MV-4-11 (cell line): ENCODE data around the gene ROPN1.
"Not testable (repeated sequence)": the region's sequence is repeated elsewhere in the genome, so short reads cannot be mapped to it uniquely, and the experiment has no call there.

Experiments
- DNase-seq: peaks from one replicate; lab custom pipeline; 2025; lab: John Stamatoyannopoulos, UW

Gene ROPN1

GRCh38 chr3:123991730-123992588, at the start of gene ROPN1:
Gene ROPN1 (minus strand): TSS chr3:123992124. CDS start chr3:123980481, 11,643 bp downstream.
- DNase-seq: not testable (repeated sequence)

GRCh38 chr3:124041553-124041952, 49.6 kb upstream of the ROPN1 start:
- DNase-seq: no peak

- DNase-seq: no peak
Measured at GRCh38 chr3:124037326-124037725, 45.4 kb upstream of the ROPN1 start.

GRCh38 chr3:124036214-124036613, 44.3 kb upstream of the ROPN1 start:
- not testable (repeated sequence) for DNase-seq

- no peak for DNase-seq
Measured at GRCh38 chr3:124035463-124036121, 43.7 kb upstream of the ROPN1 start.

- no peak for DNase-seq
Measured at GRCh38 chr3:124034844-124035152, 42.9 kb upstream of the ROPN1 start.

GRCh38 chr3:124034016-124034843, 42.3 kb upstream of the ROPN1 start:
- DNase-seq: no peak

GRCh38 chr3:124033360-124034015, 41.6 kb upstream of the ROPN1 start, which contains the start of gene KALRN:
Gene KALRN (plus strand): TSS chr3:124033369.
- no peak for DNase-seq

GRCh38 chr3:124032881-124033359, 41.0 kb upstream of the ROPN1 start:
- DNase-seq: peak; percentile 18

GRCh38 chr3:124032311-124032880, 40.5 kb upstream of the ROPN1 start:
- DNase-seq: no peak

GRCh38 chr3:124026516-124026915, 34.6 kb upstream of the ROPN1 start:
- no peak for DNase-seq

GRCh38 chr3:124023531-124023930, 31.6 kb upstream of the ROPN1 start:
- not testable (repeated sequence) for DNase-seq

GRCh38 chr3:124019291-124019690, 27.4 kb upstream of the ROPN1 start:
- DNase-seq: no peak

GRCh38 chr3:124017502-124017901, 25.6 kb upstream of the ROPN1 start:
- not testable (repeated sequence) for DNase-seq

GRCh38 chr3:124016483-124016882, 24.6 kb upstream of the ROPN1 start:
- DNase-seq: not testable (repeated sequence)

GRCh38 chr3:124014366-124014942, 22.5 kb upstream of the ROPN1 start:
- no peak for DNase-seq

- DNase-seq: not testable (repeated sequence)
Measured at GRCh38 chr3:124008321-124008720, 16.4 kb upstream of the ROPN1 start.

GRCh38 chr3:124007186-124007585, 15.3 kb upstream of the ROPN1 start:
- DNase-seq: peak; percentile 78

- DNase-seq: not testable (repeated sequence)
Measured at GRCh38 chr3:124002405-124003079, 10.6 kb upstream of the ROPN1 start.

GRCh38 chr3:124001366-124001765, 9.4 kb upstream of the ROPN1 start:
- DNase-seq: not testable (repeated sequence)
